Nephron progenitor cell (in vitro differentiated cells): Measurements from ENCODE around the gene ROR1.
A peak's percentile ranks its signal among the peaks of the same experiment; 100 is the strongest.
"Not testable (repeated sequence)": the region's sequence is repeated elsewhere in the genome, so short reads cannot be mapped to it uniquely, and the experiment has no call there.

Experiments used
- DNase-seq: peaks from one replicate; pipeline ENCODE4 v3.0.0; 2021
- H3K27ac Mint-ChIP-seq: 2 replicates; pipeline ENCODE4 v1.8.0; 2021; ENCODE audit warnings: mild to moderate bottlenecking, moderate library complexity, mixed read lengths
- H3K27me3 Mint-ChIP-seq: 2 replicates; pipeline ENCODE4 v1.8.0; 2021; ENCODE audit warnings: mild to moderate bottlenecking, low read depth, mixed read lengths; ENCODE audit not compliant: poor library complexity
- H3K36me3 Mint-ChIP-seq: 2 replicates; pipeline ENCODE4 v1.8.0; 2021; ENCODE audit warnings: low read depth, mixed read lengths
- H3K4me1 Mint-ChIP-seq: 2 replicates; pipeline ENCODE4 v1.8.0; 2021; ENCODE audit warnings: mixed read lengths
- H3K4me3 Mint-ChIP-seq: 2 replicates; pipeline ENCODE4 v1.8.0; 2021; ENCODE audit warnings: mild to moderate bottlenecking, moderate library complexity, mixed read lengths
- H3K9me3 Mint-ChIP-seq: 2 replicates; pipeline ENCODE4 v1.8.0; 2021; ENCODE audit warnings: mild to moderate bottlenecking, moderate library complexity, mixed read lengths
- TF ChIP-seq, protein P1 (sequence below): fragments of 200-600 bp; sonication (generic); IDR thresholded peaks from 2 replicates; pipeline ENCODE4 v1.5.0; 2021; ENCODE audit warnings: antibody characterized with exemption

ROR1 gene

DNA sequence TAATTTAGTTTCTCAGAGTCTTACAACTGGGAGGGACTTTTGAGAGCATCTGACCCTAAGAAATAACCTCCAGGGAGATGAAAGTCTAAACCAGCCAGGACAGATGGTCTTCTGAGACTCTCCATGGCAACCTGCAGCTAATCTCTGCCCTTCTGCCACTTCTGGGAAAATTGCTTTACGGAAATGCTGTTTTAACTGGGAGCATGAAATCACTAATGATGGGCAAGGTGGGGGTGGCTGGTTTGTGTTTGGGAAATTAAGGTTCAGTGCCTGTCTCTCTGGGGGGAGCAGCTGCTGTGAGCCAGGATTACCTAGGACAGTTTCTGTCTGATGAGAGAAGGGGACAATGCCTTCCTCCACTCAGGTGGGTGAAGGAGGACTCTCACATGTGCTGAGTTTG lies 33.2 kb downstream of the ROR1 start:
- Mint-ChIP-seq H3K27ac (no peak overlapping the region), H3K4me1 (peaks cover 45% of the 10 kb centered on the region), H3K9me3 (peaks cover 5% of the 10 kb centered on the region), H3K4me3 (peak overlapping the region; percentile 10), H3K36me3 (no peaks in the 10 kb centered on the region), H3K27me3 (peaks cover 3% of the 10 kb centered on the region)
- DNase-seq: no peak
- TF ChIP-seq, protein P1, sequence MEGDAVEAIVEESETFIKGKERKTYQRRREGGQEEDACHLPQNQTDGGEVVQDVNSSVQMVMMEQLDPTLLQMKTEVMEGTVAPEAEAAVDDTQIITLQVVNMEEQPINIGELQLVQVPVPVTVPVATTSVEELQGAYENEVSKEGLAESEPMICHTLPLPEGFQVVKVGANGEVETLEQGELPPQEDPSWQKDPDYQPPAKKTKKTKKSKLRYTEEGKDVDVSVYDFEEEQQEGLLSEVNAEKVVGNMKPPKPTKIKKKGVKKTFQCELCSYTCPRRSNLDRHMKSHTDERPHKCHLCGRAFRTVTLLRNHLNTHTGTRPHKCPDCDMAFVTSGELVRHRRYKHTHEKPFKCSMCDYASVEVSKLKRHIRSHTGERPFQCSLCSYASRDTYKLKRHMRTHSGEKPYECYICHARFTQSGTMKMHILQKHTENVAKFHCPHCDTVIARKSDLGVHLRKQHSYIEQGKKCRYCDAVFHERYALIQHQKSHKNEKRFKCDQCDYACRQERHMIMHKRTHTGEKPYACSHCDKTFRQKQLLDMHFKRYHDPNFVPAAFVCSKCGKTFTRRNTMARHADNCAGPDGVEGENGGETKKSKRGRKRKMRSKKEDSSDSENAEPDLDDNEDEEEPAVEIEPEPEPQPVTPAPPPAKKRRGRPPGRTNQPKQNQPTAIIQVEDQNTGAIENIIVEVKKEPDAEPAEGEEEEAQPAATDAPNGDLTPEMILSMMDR: no peak

DNA sequence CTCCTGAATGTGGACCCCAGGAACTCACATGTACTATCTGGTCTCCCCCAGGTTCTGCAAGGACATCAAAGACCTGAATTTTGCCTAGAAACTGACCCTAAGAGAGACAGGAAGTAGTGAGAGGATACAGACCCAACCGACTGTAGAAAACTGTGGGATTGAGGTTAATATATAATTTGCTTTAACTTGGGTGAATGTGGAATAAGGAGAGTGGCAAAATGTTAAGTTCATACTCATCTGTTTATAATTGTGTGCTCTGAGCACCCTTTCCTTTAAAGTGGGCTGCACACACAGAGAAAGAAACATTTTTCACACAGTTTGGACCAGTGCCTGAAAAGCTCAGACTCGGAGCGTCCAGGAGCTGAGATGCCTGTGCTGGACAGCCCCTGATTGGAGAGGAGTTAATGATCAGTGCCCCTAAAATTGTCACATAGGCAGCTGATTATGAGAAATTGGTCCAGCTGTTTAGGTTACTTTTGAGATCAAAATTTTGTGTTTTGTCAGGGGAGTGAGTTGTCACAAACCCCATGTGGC lies 37.2 kb downstream of the ROR1 start:
- H3K36me3 Mint-ChIP-seq: peaks cover 12% of the 10 kb centered on the region
- peaks cover 30% of the 10 kb centered on the region for H3K4me1 Mint-ChIP-seq
- H3K4me3 Mint-ChIP-seq: no peak overlapping the region
- H3K27ac Mint-ChIP-seq: peak overlapping the region; percentile 88
- H3K9me3 Mint-ChIP-seq: peaks cover 21% of the 10 kb centered on the region
- H3K27me3 Mint-ChIP-seq: peaks cover 3% of the 10 kb centered on the region
- DNase-seq: no peak
- TF ChIP-seq, protein P1: no peak

DNA sequence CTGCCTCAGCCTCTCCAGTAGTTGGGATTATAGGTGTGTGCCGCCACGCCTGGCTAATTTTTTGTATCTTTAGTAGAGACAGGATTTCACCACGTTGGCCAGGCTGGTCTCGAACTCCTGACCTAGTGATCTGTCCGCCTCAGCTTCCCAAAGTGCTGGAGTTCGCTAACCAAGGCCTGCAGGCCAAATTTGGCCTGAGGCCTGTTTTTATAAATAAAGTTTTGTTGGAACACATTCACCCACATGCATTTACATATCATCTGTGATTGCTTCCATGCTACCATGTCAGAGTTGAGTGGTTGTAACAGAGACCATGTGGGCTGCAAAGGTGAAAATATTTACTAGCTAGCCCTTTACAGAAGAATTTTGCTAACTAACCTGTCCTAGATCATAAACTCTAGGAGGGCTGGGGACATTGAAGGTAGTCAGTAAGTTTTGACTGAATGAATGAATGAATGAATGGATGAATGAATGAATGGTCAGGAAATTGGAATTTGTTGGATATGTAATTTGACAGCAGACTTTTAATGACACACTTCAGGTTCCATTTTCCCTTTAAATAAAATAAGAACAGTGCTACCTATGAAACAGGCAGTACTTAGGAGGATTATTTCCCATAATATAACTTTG lies 38.4 kb downstream of the ROR1 start:
- Mint-ChIP-seq H3K27me3 (peaks cover 3% of the 10 kb centered on the region), H3K9me3 (peaks cover 31% of the 10 kb centered on the region), H3K4me1 (peaks cover 25% of the 10 kb centered on the region), H3K4me3 (no peak overlapping the region), H3K27ac (no peak overlapping the region), H3K36me3 (peaks cover 18% of the 10 kb centered on the region)
- no peak for DNase-seq
- TF ChIP-seq, protein P1: no peak

DNA sequence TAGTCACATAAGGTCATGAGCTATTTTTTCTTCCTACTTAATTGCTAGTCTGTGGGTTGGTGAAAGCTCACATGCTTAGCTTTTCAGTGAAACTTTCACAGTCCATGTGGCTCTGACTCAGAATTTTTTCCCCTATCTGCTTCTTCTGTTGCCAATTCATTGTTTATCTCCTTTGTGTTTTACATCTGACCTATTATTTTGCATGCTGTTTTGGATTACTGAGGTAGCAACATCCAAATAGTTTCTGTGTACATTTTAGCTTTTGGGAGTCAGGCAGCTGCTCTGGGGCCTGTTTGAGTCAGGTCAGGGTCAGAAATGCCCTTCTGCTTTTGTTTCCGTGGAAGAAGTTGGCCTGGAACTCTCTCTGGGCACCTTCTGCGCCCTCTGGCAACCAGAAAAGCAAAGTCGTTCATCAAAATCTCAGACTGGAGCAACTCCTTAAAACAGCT lies 40.0 kb downstream of the ROR1 start:
- peaks cover 18% of the 10 kb centered on the region for H3K36me3 Mint-ChIP-seq
- no peak for DNase-seq
- peaks cover 30% of the 10 kb centered on the region for H3K9me3 Mint-ChIP-seq
- H3K4me3 Mint-ChIP-seq: no peak overlapping the region
- H3K4me1 Mint-ChIP-seq: peaks cover 15% of the 10 kb centered on the region
- peaks cover 3% of the 10 kb centered on the region for H3K27me3 Mint-ChIP-seq
- TF ChIP-seq, protein P1: no peak
- H3K27ac Mint-ChIP-seq: no peak overlapping the region

DNA sequence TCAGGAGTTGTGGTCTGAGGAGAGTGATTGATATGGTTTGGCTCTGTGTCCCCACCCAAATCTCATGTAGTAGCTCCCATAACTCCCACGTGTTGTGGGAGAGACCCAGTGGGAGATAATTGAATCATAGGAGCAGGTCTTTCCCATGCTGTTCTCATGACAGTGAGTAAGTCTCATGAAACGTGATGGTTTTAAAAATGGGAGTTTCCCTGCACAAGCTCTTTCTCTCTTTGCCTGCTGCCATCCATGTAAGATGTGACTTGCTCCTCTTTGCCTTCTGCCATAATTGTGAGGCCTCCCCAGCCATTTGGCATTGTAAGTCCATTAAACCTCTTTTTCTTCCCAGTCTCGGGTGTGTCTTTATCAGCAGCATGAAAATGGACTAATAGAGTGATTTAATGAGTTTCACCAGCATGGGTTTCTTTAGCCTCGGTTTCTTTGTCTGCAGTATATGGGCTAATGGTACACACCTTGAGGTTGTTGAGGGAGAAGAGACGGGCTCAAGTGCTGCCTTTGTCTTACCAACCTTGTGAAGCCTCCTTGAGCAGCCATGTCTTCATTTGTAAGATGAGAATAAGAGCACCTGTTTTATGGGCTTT lies 42.5 kb downstream of the ROR1 start:
- not testable (repeated sequence) for H3K4me3 Mint-ChIP-seq, DNase-seq, H3K27ac Mint-ChIP-seq, H3K4me1 Mint-ChIP-seq, H3K27me3 Mint-ChIP-seq
- H3K36me3 Mint-ChIP-seq: peaks cover 18% of the 10 kb centered on the region
- H3K9me3 Mint-ChIP-seq: peaks cover 27% of the 10 kb centered on the region

DNA sequence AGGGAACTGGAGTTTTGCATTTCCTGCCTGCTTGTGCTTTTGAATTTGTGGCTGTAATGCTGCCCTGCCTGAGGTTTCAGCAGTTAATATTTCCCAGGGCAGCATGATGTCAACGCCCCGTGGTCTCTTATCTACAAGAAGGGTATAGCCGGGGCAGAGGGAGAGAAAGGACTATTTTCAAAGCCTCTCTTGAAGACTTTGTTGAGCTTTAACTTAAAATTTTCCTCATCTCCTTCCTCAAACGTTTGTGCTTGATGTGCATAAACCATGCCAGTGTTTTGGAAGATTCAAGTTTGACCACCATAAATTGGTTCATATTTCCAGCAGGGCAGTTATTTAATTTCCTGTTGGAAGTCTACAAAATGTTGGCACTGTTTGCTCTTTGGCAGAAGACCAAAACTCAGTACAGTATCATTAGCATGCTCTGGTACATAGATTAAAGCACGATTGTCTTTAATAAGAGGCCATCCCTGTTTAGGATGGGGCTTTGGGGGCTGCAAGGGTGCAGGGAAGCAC lies 43.4 kb downstream of the ROR1 start:
- Mint-ChIP-seq H3K4me1 (peaks cover 8% of the 10 kb centered on the region), H3K4me3 (no peak overlapping the region), H3K9me3 (peaks cover 27% of the 10 kb centered on the region), H3K27ac (no peak overlapping the region), H3K27me3 (no peaks in the 10 kb centered on the region), H3K36me3 (peaks cover 18% of the 10 kb centered on the region)
- TF ChIP-seq, protein P1: no peak
- no peak for DNase-seq
